Lung (tissue), 13 donors: ENCODE results near the gene GMPR2. TPM values are rescaled to one million over a fixed set of nuclear protein-coding genes. Genes with fewer than 3 reads are reported as not detected.

Source experiments
- ATAC-seq: fragments of 200-7000 bp; cut with Tn5 transposase; one replicate; pipeline ENCODE4 v1.9.1; 2020; ENCODE audit warnings: moderate number of reproducible peaks; ENCODE audit not compliant: insufficient read depth, low FRiP score
- DNase-seq, 3 donors: peaks; one replicate each; pipeline ENCODE4 v3.0.0-alpha.2; 2013 to 2017
- H3K27ac ChIP-seq, 2 donors: one replicate each; pipeline ENCODE4 v1.5.1; 2013; ENCODE audit warnings: mild to moderate bottlenecking in 2 of 2, moderate library complexity in 2 of 2, control low read depth in 1 of 2, inconsistent platforms in 1 of 2, low read depth in 1 of 2, low read length in 1 of 2
- H3K27me3 ChIP-seq, 3 donors: one replicate each; pipeline ENCODE4 v1.5.1; 2013; ENCODE audit warnings: low read length in 2 of 3; ENCODE audit not compliant: control insufficient read depth in 3 of 3, insufficient read depth in 3 of 3
- H3K36me3 ChIP-seq, 4 donors: one replicate each; pipeline ENCODE4 v1.5.1; 2013; ENCODE audit warnings: low read length in 4 of 4, mild to moderate bottlenecking in 1 of 4, moderate library complexity in 1 of 4; ENCODE audit not compliant: control insufficient read depth in 4 of 4, insufficient read depth in 4 of 4
- H3K4me1 ChIP-seq, 5 donors: one replicate each; pipeline ENCODE4 v1.5.1; 2013; ENCODE audit warnings: low read length in 5 of 5, mild to moderate bottlenecking in 2 of 5, moderate library complexity in 1 of 5; ENCODE audit not compliant: control insufficient read depth in 5 of 5, insufficient read depth in 5 of 5
- H3K4me3 ChIP-seq: one replicate; pipeline ENCODE4 v1.5.1; 2013; ENCODE audit warnings: mild to moderate bottlenecking, control low read depth, moderate library complexity
- H3K9ac ChIP-seq, 2 donors: one replicate each; pipeline ENCODE4 v1.5.1; 2013; ENCODE audit warnings: low read length in 2 of 2, control low read depth in 1 of 2; ENCODE audit not compliant: insufficient read depth in 1 of 2
- H3K9me3 ChIP-seq, 4 donors: one replicate each; pipeline ENCODE4 v1.5.1; 2013; ENCODE audit warnings: low read length in 3 of 4, mild to moderate bottlenecking in 1 of 4, moderate library complexity in 1 of 4; ENCODE audit not compliant: control insufficient read depth in 4 of 4, insufficient read depth in 3 of 4
- CTCF ChIP-seq: IDR thresholded peaks from 2 replicates; pipeline ENCODE4 v1.5.1; 2012; ENCODE audit warnings: mild to moderate bottlenecking; ENCODE audit errors: control extremely low read depth, extremely low read depth
- WGBS, 2 donors: extraction: QIAGEN DNeasy Blood & Tissue Kit; methylation state at CpG; one replicate each; pipeline ENCODE4 v1.1.7; 2013; 5-methylcytosine and 5-hydroxymethylcytosine counted together
- polyA plus RNA-seq, 2 donors: library from polyadenylated mRNA; stranded (reverse); fragments of 200-250 nt; gene quantifications; one replicate each; pipeline ENCODE4 v1.2.1, GENCODE V29; 2013
- small RNA-seq: library from RNA; depleted of rRNA; stranded (forward); fragments of <200 nt; gene quantifications from one replicate; pipeline ENCODE3, GENCODE V24; 2014; ENCODE audit warnings: low replicate concordance
- total RNA-seq, 2 donors: library from RNA; depleted of rRNA in 1 of 2; stranded (reverse); fragments of >200 nt in 1 of 2; gene quantifications; one replicate each; pipeline ENCODE4 v1.2.1, GENCODE V29; 2014 to 2021
- donor health status: control.
- donor health status: control.
- donor health status: Bipolar disorder and iron deficiency.
- donor health status: healthy.
- donor health status: DM: yes; HTN: yes; CAD: no.

GMPR2 gene
- total and polyA plus RNA-seq, 4 donors: 42.9 to 71.1 (median 63.1) TPM

GRCh38 chr14:24286996-24287395 is 54.3 kb downstream of the GMPR2 start:
- ATAC-seq: no peak

More at GRCh38 chr14:24286996-24287395, 54.3 kb downstream of the GMPR2 start:
- H3K9me3 ChIP-seq: no peaks in the 10 kb centered on the region
- 95 to 97% methylated on average over 5 of the region's 5 CpGs for WGBS, 2 donors
- peaks cover 7 to 22% (median 15%) of the 10 kb centered on the region in 4 donors for H3K36me3 ChIP-seq
- no peak overlapping the region for H3K27ac ChIP-seq
- no peak overlapping the region for H3K4me3 ChIP-seq
- H3K9ac ChIP-seq: no peak overlapping the region
- TF ChIP-seq CTCF: no peak
- DNase-seq: no peak
- no peaks in the 10 kb centered on the region for H3K27me3 ChIP-seq
- no peaks in the 10 kb centered on the region for H3K4me1 ChIP-seq

Small RNA genes within 50 kb of the gene (small RNA-seq; reads per million reads assigned to genes)
- gene AL136295.4 (not detected), gene CHMP4A (not detected), gene MDP1 (not detected)

Other genes starting within 250 kb of the GMPR2 start
Only the 30 nearest of the 34 such genes appear.
- 1 to 10 TPM in 1 of 2 donors, under 1 TPM in 1; 0.37 to 2.4 TPM for gene CARMIL3, start 180.9 kb upstream of the GMPR2 start, total RNA-seq
- gene CARMIL3, start 180.9 kb upstream of the GMPR2 start, polyA plus RNA-seq: under 1 TPM; 0.71 to 0.85 TPM
- gene CPNE6, start 161.4 kb upstream of the GMPR2 start, total RNA-seq: not detected
- not detected for gene CPNE6, start 161.4 kb upstream of the GMPR2 start, polyA plus RNA-seq
- gene PCK2, start 138.6 kb upstream of the GMPR2 start, total RNA-seq: 10 to 100 TPM in 1 of 2 donors, 1 to 10 TPM in 1; 8.9 to 91.7 TPM
- 10 to 100 TPM; 35.2 to 41.2 TPM for gene PCK2, start 138.6 kb upstream of the GMPR2 start, polyA plus RNA-seq
- gene DCAF11, start 118.2 kb upstream of the GMPR2 start, total RNA-seq: 100 to 1,000 TPM in 1 of 2 donors, 10 to 100 TPM in 1; 68.9 to 153 TPM
- 10 to 100 TPM; 26.4 to 59.4 TPM for gene DCAF11, start 118.2 kb upstream of the GMPR2 start, polyA plus RNA-seq
- gene NRL, start 118.0 kb upstream of the GMPR2 start, total RNA-seq: 1 to 10 TPM; 3.6 to 5.4 TPM
- 1 to 10 TPM; 2.7 TPM for gene NRL, start 118.0 kb upstream of the GMPR2 start, polyA plus RNA-seq
- under 1 TPM; 0.48 to 0.83 TPM for gene FITM1, start 102.3 kb upstream of the GMPR2 start, total RNA-seq
- 1 to 10 TPM in 1 of 2 donors, under 1 TPM in 1; 0.93 to 1.4 TPM for gene FITM1, start 102.3 kb upstream of the GMPR2 start, polyA plus RNA-seq
- gene PSME1, start 96.7 kb upstream of the GMPR2 start, total RNA-seq: 100 to 1,000 TPM; 125 to 192 TPM
- gene PSME1, start 96.7 kb upstream of the GMPR2 start, polyA plus RNA-seq: 100 to 1,000 TPM; 286 to 311 TPM
- gene EMC9, start 91.3 kb upstream of the GMPR2 start, total RNA-seq: 10 to 100 TPM in 1 of 2 donors, 1 to 10 TPM in 1; 4.6 to 24.3 TPM
- gene EMC9, start 91.3 kb upstream of the GMPR2 start, polyA plus RNA-seq: 10 to 100 TPM; 15.7 to 29.4 TPM
- 100 to 1,000 TPM in 1 of 2 donors, 10 to 100 TPM in 1; 89.1 to 178 TPM for gene PSME2, start 86.3 kb upstream of the GMPR2 start, total RNA-seq
- gene PSME2, start 86.3 kb upstream of the GMPR2 start, polyA plus RNA-seq: 100 to 1,000 TPM; 283 to 328 TPM
- gene RNF31, start 85.4 kb upstream of the GMPR2 start, total RNA-seq: 10 to 100 TPM; 31.7 to 82.4 TPM
- gene RNF31, start 85.4 kb upstream of the GMPR2 start, polyA plus RNA-seq: 10 to 100 TPM; 44.1 to 78.6 TPM
- gene IRF9, start 71.7 kb upstream of the GMPR2 start, total RNA-seq: 100 to 1,000 TPM in 1 of 2 donors, 10 to 100 TPM in 1; 75.3 to 111 TPM
- 100 to 1,000 TPM in 1 of 2 donors, 10 to 100 TPM in 1; 79.9 to 124 TPM for gene IRF9, start 71.7 kb upstream of the GMPR2 start, polyA plus RNA-seq
- 10 to 100 TPM; 13.3 to 48.1 TPM for gene REC8, start 60.8 kb upstream of the GMPR2 start, total RNA-seq
- gene REC8, start 60.8 kb upstream of the GMPR2 start, polyA plus RNA-seq: 10 to 100 TPM; 23.8 to 35.1 TPM
- 10 to 100 TPM; 22.0 to 78.9 TPM for gene IPO4, start 44.1 kb upstream of the GMPR2 start, total RNA-seq
- 10 to 100 TPM; 13.0 to 34.8 TPM for gene IPO4, start 44.1 kb upstream of the GMPR2 start, polyA plus RNA-seq
- gene TM9SF1, start 37.5 kb upstream of the GMPR2 start, total RNA-seq: 10 to 100 TPM; 42.3 to 71.9 TPM
- gene TM9SF1, start 37.5 kb upstream of the GMPR2 start, polyA plus RNA-seq: 10 to 100 TPM; 32.7 to 61.7 TPM
- 1 to 10 TPM in 1 of 2 donors, not detected in 1; 1.2 TPM for gene TSSK4, start 27.2 kb upstream of the GMPR2 start, total RNA-seq
- gene TSSK4, start 27.2 kb upstream of the GMPR2 start, polyA plus RNA-seq: under 1 TPM; 0.02 to 0.10 TPM
- 10 to 100 TPM; 37.2 to 50.8 TPM for gene CHMP4A, start 19.4 kb upstream of the GMPR2 start, total RNA-seq
- 100 to 1,000 TPM in 1 of 2 donors, 10 to 100 TPM in 1; 70.4 to 103 TPM for gene CHMP4A, start 19.4 kb upstream of the GMPR2 start, polyA plus RNA-seq
- gene MDP1, start 16.9 kb upstream of the GMPR2 start, total RNA-seq: 10 to 100 TPM; 20.8 to 24.8 TPM
- 10 to 100 TPM; 17.2 to 31.4 TPM for gene MDP1, start 16.9 kb upstream of the GMPR2 start, polyA plus RNA-seq
- 100 to 1,000 TPM in 1 of 2 donors, 10 to 100 TPM in 1; 69.5 to 147 TPM for gene NEDD8, start 562 bp upstream of the GMPR2 start, total RNA-seq
- gene NEDD8, start 562 bp upstream of the GMPR2 start, polyA plus RNA-seq: 100 to 1,000 TPM; 242 to 246 TPM
- gene TINF2, start 9.7 kb downstream of the GMPR2 start, total RNA-seq: 10 to 100 TPM; 48.2 to 89.1 TPM
- 10 to 100 TPM; 45.2 to 82.6 TPM for gene TINF2, start 9.7 kb downstream of the GMPR2 start, polyA plus RNA-seq
- 1 to 10 TPM; 1.9 to 8.8 TPM for gene TGM1, start 30.2 kb downstream of the GMPR2 start, total RNA-seq
- gene TGM1, start 30.2 kb downstream of the GMPR2 start, polyA plus RNA-seq: 10 to 100 TPM in 1 of 2 donors, 1 to 10 TPM in 1; 9.8 to 11.3 TPM
- gene RABGGTA, start 38.7 kb downstream of the GMPR2 start, total RNA-seq: 10 to 100 TPM; 19.7 to 55.8 TPM
- 10 to 100 TPM; 40.3 to 45.4 TPM for gene RABGGTA, start 38.7 kb downstream of the GMPR2 start, polyA plus RNA-seq
- gene DHRS1, start 66.9 kb downstream of the GMPR2 start, total RNA-seq: 10 to 100 TPM; 20.8 to 24.0 TPM
- gene DHRS1, start 66.9 kb downstream of the GMPR2 start, polyA plus RNA-seq: 10 to 100 TPM; 20.6 to 27.8 TPM
- gene NOP9, start 66.9 kb downstream of the GMPR2 start, total RNA-seq: 10 to 100 TPM; 14.1 to 25.9 TPM
- gene NOP9, start 66.9 kb downstream of the GMPR2 start, polyA plus RNA-seq: 10 to 100 TPM; 12.1 to 13.5 TPM
- gene CIDEB, start 75.0 kb downstream of the GMPR2 start, total RNA-seq: 10 to 100 TPM in 1 of 2 donors, 1 to 10 TPM in 1; 9.6 to 18.8 TPM
- 10 to 100 TPM in 1 of 2 donors, 1 to 10 TPM in 1; 8.3 to 19.7 TPM for gene CIDEB, start 75.0 kb downstream of the GMPR2 start, polyA plus RNA-seq
- 10 to 100 TPM in 1 of 2 donors, 1 to 10 TPM in 1; 5.8 to 14.0 TPM for gene LTB4R2, start 77.2 kb downstream of the GMPR2 start, total RNA-seq
- 1 to 10 TPM; 1.8 to 5.5 TPM for gene LTB4R2, start 77.2 kb downstream of the GMPR2 start, polyA plus RNA-seq
- gene LTB4R, start 78.6 kb downstream of the GMPR2 start, total RNA-seq: 10 to 100 TPM in 1 of 2 donors, 1 to 10 TPM in 1; 4.4 to 14.8 TPM
- gene LTB4R, start 78.6 kb downstream of the GMPR2 start, polyA plus RNA-seq: 10 to 100 TPM in 1 of 2 donors, 1 to 10 TPM in 1; 7.3 to 47.0 TPM
- 10 to 100 TPM; 35.7 to 36.3 TPM for gene ADCY4, start 102.1 kb downstream of the GMPR2 start, total RNA-seq
- 10 to 100 TPM; 22.6 to 42.8 TPM for gene ADCY4, start 102.1 kb downstream of the GMPR2 start, polyA plus RNA-seq
- gene RIPK3, start 107.1 kb downstream of the GMPR2 start, total RNA-seq: 10 to 100 TPM in 1 of 2 donors, 1 to 10 TPM in 1; 6.4 to 26.0 TPM
- gene RIPK3, start 107.1 kb downstream of the GMPR2 start, polyA plus RNA-seq: 10 to 100 TPM; 13.0 to 23.4 TPM
- 10 to 100 TPM; 38.2 to 38.6 TPM for gene NFATC4, start 135.3 kb downstream of the GMPR2 start, total RNA-seq
- 10 to 100 TPM; 13.9 to 71.4 TPM for gene NFATC4, start 135.3 kb downstream of the GMPR2 start, polyA plus RNA-seq
- 10 to 100 TPM; 16.1 to 49.8 TPM for gene NYNRIN, start 166.1 kb downstream of the GMPR2 start, total RNA-seq
- gene NYNRIN, start 166.1 kb downstream of the GMPR2 start, polyA plus RNA-seq: 1 to 10 TPM; 2.9 to 4.2 TPM